AG10803 (cell line): ENCODE data around the gene PXMP4.

Source experiments
- DNase-seq: peaks from one replicate; pipeline ENCODE4 v3.0.0; 2010; ENCODE audit warnings: low read depth
- H3K4me3 ChIP-seq: 2 replicates; pipeline ENCODE4 v1.5.1; 2011; ENCODE audit warnings: mild to moderate bottlenecking, low read length, control low read depth
- TF ChIP-seq, protein P1 (sequence below): conservative IDR thresholded peaks from 2 replicates; pipeline ENCODE4 v1.5.1; 2011; ENCODE audit warnings: mild to moderate bottlenecking, low read length, control low read depth, inconsistent platforms

Gene PXMP4

DNA sequence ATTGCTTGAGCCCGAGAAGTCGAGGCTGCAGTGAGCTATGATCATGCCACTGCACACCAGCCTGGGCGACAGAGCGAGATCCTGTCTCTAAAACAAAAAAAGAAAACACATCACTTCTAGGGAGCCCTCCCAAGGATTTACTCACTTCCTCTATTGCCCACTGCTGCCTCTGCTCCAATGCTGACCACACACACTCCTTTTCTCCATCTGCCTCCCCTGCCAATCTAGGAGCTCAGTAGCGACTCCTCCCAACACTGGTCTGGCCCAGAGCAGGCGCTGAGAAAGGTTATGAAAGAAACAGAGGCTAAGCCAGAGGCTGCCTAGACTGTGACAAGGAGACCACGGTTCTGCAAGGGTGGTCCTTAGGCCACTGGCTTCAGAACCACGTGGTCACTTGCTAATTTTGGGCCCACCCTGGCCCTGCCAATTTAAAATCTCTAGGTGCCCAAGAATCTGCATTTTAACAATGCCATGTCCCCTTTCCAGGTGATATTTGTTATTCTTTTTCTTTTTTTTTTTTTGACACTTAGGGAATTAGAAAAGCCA, 32.7 kb downstream of the PXMP4 start:
- TF ChIP-seq, protein P1, sequence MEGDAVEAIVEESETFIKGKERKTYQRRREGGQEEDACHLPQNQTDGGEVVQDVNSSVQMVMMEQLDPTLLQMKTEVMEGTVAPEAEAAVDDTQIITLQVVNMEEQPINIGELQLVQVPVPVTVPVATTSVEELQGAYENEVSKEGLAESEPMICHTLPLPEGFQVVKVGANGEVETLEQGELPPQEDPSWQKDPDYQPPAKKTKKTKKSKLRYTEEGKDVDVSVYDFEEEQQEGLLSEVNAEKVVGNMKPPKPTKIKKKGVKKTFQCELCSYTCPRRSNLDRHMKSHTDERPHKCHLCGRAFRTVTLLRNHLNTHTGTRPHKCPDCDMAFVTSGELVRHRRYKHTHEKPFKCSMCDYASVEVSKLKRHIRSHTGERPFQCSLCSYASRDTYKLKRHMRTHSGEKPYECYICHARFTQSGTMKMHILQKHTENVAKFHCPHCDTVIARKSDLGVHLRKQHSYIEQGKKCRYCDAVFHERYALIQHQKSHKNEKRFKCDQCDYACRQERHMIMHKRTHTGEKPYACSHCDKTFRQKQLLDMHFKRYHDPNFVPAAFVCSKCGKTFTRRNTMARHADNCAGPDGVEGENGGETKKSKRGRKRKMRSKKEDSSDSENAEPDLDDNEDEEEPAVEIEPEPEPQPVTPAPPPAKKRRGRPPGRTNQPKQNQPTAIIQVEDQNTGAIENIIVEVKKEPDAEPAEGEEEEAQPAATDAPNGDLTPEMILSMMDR: no peak
- DNase-seq: no peak
- H3K4me3 ChIP-seq: no peak overlapping the region

DNA sequence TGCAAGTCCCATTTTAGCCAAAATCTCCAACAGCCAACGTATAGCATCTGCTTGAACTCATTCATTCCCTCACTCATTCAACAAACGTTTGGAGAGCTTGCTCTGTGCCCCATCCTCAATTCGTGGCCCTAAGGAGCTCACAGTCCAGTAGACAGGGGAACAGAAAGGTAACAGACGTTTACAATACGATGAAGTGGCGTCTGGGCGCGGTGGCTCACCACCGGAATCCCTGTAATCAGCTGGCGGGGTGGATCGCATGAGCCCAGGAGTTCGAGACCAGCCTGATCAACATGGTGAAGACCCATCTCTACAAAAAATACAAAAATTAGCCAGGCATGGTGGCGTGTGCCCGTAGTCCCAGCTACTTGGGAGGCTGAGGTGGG, 33.1 kb downstream of the PXMP4 start:
- no peak for DNase-seq
- TF ChIP-seq, protein P1: no peak
- H3K4me3 ChIP-seq: peak overlapping the region; percentile 62

DNA sequence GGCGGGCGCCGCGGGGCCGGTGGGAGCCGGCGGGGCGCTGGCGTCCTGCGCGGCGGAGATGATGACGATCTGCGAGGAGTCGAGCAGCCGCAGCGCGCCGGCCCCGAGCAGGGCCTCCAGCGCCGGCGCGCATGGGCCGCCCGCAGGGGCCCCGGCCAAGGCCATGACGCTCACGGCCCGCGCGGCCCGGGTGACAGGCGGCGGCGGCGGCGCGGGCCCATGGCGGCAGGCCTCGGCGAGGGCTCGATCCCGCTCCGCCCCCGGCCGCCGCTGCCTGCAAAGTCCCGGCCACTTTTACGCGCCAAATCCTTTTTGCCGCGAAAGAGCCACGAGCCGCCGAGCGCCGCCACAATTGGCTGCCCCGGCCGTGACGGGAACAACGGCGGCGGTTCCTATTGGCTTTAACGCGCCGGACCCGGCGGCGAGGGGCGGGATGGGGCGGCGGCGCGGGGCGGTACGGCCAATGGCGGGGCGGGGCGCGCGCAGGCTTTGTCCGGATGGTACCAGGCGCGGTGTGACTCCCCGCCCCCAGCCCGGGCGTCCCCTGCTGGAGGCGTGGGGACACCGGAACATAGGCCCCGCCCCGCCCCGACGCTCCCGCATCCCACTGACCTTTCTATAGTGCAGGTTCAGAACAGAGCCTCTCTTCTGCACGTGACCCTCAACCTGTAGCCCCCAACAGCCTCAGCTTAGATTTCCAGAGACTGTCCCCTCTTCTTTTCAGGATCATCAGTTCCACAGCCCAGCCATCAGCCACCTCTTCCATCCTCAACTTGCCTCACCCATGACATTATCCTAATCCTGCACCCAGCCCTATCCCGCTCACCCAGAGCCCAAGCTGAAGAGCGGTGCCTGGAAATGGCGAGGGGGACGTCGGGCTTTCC, 33.8 kb downstream of the PXMP4 start, which contains the start of gene E2F1:
E2F1 (minus strand) TSS at position 286 of the 884 bp plus-strand sequence; CDS start at position 165, 121 bp downstream.
- H3K4me3 ChIP-seq: peak within 1 kb of the TSS; percentile 62
- DNase-seq: peak; percentile 88
- TF ChIP-seq, protein P1: peak; percentile 20

DNA sequence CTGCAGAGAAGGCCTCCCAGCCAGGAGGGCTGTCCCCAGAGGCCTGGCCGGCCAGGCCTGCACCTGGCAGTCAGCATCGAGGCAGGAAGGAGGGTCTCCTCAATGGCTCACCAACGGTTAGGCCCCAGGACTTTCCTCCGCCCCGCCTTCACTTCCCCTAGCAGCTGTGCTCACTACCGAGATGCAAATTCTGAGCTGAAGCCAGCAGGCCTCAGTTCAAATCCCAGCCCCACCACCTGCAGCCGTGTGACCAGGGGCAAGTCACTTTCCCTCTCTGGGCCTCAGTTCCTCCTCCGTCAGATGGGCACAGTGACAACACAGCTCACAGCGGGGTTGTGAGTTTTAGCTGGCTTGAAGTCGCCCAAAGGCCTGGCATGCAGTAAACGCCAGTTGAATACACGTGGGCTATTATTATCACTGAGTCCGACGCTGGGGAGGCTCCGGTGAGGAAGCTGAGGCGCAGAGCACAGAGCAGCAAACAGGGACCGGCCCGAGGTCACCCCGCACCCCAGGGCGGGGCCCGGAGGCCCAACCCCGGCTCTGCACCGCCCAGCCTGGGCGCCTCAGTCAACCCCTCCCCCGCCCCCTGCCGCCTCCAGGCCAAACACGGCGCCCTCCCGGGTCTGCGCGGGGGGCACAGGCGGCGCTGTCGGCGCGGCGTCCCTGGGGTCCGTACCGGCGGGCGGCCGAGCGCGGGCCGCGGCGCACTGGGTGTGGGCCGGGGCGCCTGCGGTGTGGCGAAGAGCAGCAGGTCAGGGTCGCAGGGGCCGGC, 34.6 kb downstream of the PXMP4 start:
- peak overlapping the region; percentile 53 for H3K4me3 ChIP-seq
- DNase-seq: no peak
- TF ChIP-seq, protein P1: no peak

DNA sequence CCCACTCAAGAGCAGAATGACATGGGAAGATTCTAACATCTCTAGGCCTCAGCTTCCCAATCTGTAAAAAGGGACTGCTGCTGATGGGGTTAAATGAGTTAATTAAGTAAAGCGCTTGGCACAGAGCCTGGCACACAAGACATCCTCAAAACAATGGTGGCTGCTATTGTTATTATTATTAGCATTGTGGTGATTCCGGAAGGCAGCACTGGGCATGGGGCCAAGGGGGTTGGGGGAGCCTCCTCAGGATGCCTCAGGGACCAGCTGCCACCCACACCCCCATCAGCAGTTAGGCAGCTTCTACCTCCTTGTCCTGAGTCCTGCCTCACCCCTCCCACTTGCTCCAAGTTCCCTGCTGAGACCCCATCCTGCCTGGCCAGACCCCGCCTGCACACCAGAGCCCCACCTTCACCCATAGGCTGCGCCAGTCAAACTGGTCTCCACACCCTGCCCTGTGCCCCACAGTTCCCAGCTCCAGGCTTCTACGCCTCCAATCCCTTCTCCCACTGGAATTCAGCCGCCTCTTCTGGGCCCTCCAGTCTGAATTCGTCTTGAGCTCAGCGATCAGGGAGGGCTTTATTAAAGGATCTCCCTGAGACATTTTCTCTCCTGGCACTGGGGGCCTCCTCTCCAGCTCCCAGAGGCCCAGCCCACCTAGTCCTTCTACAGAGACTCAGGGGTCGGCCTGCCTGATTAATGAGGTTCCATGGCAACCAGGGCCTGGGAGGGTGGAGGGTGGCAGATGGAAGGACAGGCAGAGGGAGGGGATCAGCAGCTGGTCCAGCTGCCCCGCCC, 35.4 kb downstream of the PXMP4 start:
- TF ChIP-seq, protein P1: no peak
- H3K4me3 ChIP-seq: peak overlapping the region; percentile 53; the same call in 1 of the 2 replicates
- DNase-seq: no peak

DNA sequence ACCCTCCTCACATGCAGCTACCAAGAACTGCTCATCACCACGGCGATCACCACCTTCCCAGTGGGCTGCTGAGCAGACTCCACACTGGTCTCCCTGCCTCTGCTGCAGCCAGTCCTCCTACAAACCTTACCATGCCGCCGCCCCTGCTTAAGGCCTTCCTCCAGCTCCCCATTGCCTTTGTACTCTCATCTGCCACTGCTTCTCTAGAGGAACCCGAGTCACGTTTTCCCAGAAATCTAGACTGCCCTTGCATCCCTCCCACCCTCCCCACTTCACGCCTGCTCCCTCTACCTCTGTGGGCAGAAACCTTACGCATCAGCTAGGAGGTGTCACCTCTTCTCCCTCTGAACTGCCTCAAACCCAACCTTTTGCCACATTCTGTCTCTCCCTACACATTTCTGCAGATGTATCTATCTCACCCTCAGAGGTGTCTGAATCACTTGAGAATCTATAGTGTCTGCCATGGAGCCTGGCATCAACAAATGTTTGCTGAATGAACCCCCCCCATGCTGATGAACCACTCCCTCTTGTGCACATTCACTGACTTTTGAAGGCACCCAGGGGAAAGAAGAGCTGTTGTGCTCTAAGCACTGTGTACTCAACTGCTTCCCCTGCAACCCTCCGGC, 38.3 kb downstream of the PXMP4 start:
- TF ChIP-seq, protein P1: no peak
- no peak for DNase-seq
- H3K4me3 ChIP-seq: no peak overlapping the region
